ENCODE measurements around the gene GAD1.

GRCh38 chr2:170815311-170815710 lies 1.4 kb upstream of the GAD1 start:
- no peak for TF ChIP-seq CTCF (conservative IDR thresholded peaks at IDR 0.05; ENCODE audit: low read length)
- TF ChIP-seq EZH2phosphoT487 (IDR thresholded peaks at IDR 0.05; ENCODE audit: borderline replicate concordance): no peak
